HEK293 (cell line): ENCODE results near the gene LIN54.
"Not testable (repeated sequence)": the region's sequence is repeated elsewhere in the genome, so short reads cannot be mapped to it uniquely, and the experiment has no call there.

Experiments used
- ZNF223 ChIP-seq: fragments of 450-650 bp; formaldehyde crosslinking; IDR thresholded peaks from 2 replicates; pipeline ENCODE4 v1.5.1; 2016; ENCODE audit warnings: missing biosample characterization, missing genetic modification characterization
- ZNF248 ChIP-seq: fragments of 450-650 bp; formaldehyde crosslinking; IDR thresholded peaks from 2 replicates; pipeline ENCODE4 v1.5.1; 2017; ENCODE audit warnings: missing biosample characterization, missing genetic modification characterization
- ZNF416 ChIP-seq: fragments of 450-650 bp; formaldehyde crosslinking; IDR thresholded peaks from 2 replicates; pipeline ENCODE4 v1.5.1; 2016; ENCODE audit warnings: missing biosample characterization, missing genetic modification characterization
- ZNF423 ChIP-seq: fragments of 450-650 bp; formaldehyde crosslinking; IDR thresholded peaks from 2 replicates; pipeline ENCODE4 v1.5.1; 2016; ENCODE audit warnings: missing biosample characterization, missing genetic modification characterization
- ZNF777 ChIP-seq: fragments of 450-650 bp; formaldehyde crosslinking; IDR thresholded peaks from 2 replicates; pipeline ENCODE4 v1.5.1; 2017; ENCODE audit warnings: missing biosample characterization, missing genetic modification characterization, borderline replicate concordance
- TF ChIP-seq, protein P1 (sequence below): fragments of 450-650 bp; formaldehyde crosslinking; IDR thresholded peaks from 2 replicates; pipeline ENCODE4 v1.5.1; 2016; ENCODE audit warnings: missing biosample characterization, missing genetic modification characterization
- TF ChIP-seq, protein P2 (sequence below): fragments of 450-650 bp; formaldehyde crosslinking; IDR thresholded peaks from 2 replicates; pipeline ENCODE4 v1.5.1; 2016; ENCODE audit warnings: missing biosample characterization, missing genetic modification characterization, low read depth

DNA sequence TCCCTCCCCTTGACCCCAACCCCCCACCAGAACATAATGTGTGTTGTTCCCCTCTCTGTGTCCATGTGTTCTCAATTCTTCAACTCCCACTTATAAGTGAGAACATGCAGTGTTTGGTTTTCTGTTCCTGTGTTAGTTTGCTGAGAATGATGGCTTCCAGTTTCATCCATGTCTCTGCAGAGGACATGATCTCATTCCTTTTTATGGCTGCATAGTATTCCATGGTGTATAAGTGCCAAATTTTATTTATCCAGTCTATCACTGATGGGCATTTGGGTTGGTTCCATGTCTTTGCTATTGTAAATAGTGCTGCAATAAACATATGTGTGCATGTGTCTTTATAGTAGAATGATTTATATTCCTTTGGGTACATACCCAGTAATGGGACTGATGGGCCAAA lies 23.1 kb downstream of the LIN54 start:
- not testable (repeated sequence) for TF ChIP-seq ZNF777, ZNF223, ZNF423, ZNF248, ZNF416 (tag by site-specific recombination)
- TF ChIP-seq, protein P1, sequence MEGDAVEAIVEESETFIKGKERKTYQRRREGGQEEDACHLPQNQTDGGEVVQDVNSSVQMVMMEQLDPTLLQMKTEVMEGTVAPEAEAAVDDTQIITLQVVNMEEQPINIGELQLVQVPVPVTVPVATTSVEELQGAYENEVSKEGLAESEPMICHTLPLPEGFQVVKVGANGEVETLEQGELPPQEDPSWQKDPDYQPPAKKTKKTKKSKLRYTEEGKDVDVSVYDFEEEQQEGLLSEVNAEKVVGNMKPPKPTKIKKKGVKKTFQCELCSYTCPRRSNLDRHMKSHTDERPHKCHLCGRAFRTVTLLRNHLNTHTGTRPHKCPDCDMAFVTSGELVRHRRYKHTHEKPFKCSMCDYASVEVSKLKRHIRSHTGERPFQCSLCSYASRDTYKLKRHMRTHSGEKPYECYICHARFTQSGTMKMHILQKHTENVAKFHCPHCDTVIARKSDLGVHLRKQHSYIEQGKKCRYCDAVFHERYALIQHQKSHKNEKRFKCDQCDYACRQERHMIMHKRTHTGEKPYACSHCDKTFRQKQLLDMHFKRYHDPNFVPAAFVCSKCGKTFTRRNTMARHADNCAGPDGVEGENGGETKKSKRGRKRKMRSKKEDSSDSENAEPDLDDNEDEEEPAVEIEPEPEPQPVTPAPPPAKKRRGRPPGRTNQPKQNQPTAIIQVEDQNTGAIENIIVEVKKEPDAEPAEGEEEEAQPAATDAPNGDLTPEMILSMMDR (tag by site-specific recombination) = not testable (repeated sequence)
- TF ChIP-seq, protein P2, sequence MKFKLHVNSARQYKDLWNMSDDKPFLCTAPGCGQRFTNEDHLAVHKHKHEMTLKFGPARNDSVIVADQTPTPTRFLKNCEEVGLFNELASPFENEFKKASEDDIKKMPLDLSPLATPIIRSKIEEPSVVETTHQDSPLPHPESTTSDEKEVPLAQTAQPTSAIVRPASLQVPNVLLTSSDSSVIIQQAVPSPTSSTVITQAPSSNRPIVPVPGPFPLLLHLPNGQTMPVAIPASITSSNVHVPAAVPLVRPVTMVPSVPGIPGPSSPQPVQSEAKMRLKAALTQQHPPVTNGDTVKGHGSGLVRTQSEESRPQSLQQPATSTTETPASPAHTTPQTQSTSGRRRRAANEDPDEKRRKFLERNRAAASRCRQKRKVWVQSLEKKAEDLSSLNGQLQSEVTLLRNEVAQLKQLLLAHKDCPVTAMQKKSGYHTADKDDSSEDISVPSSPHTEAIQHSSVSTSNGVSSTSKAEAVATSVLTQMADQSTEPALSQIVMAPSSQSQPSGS (tag by site-specific recombination) = not testable (repeated sequence)
